Measurements from ENCODE around the gene SIAE. TPM values are rescaled to one million over a fixed set of nuclear protein-coding genes. Genes with fewer than 3 reads are reported as not detected.

SIAE gene
- total RNA-seq, 2 experiments from 2014 or later: 4.5 to 5.6 TPM

- ChIA-PET POLR2A (interaction anchor here (0.6 kb wide), 2 partner anchors 165 to 358 kb away, joined by 3 read pairs; no protein-coding TSS in a partner anchor), CTCF (no interaction called here)
- H3K27me3 ChIP-seq (ENCODE audit: control insufficient read depth in 1 of 2, insufficient read depth in 2 of 2, low read length in 2 of 2): no peaks in the 10 kb centered on the region
- H3K9me3 ChIP-seq (ENCODE audit: control insufficient read depth in 1 of 2, insufficient read depth in 1 of 2, low read length in 2 of 2): no peaks in the 10 kb centered on the region
- Mint-ChIP-seq H3K9me3 (no peaks in the 10 kb centered on the region), H3K27me3 (peaks cover 4% of the 10 kb centered on the region), H3K36me3 (ENCODE audit: low read depth) (no peaks in the 10 kb centered on the region), H3K4me3 (no peak overlapping the region), H3K27ac (peak overlapping the region; percentile 28), H3K4me1 (ENCODE audit: low read depth) (peaks cover 12% of the 10 kb centered on the region)
- peaks cover 3% of the 10 kb centered on the region for H3K4me1 ChIP-seq (ENCODE audit: insufficient read depth, low read length)
- peak in 3 of 14 experiments; percentile 5 to 15 (median 10) for DNase-seq
- H3K27ac ChIP-seq (ENCODE audit: low read depth in 1 of 2, low read length in 2 of 2): no peak overlapping the region
- intact Hi-C loops (cut with DNase I, micrococcal nuclease): no loop called here
- TF ChIP-seq, protein P1, sequence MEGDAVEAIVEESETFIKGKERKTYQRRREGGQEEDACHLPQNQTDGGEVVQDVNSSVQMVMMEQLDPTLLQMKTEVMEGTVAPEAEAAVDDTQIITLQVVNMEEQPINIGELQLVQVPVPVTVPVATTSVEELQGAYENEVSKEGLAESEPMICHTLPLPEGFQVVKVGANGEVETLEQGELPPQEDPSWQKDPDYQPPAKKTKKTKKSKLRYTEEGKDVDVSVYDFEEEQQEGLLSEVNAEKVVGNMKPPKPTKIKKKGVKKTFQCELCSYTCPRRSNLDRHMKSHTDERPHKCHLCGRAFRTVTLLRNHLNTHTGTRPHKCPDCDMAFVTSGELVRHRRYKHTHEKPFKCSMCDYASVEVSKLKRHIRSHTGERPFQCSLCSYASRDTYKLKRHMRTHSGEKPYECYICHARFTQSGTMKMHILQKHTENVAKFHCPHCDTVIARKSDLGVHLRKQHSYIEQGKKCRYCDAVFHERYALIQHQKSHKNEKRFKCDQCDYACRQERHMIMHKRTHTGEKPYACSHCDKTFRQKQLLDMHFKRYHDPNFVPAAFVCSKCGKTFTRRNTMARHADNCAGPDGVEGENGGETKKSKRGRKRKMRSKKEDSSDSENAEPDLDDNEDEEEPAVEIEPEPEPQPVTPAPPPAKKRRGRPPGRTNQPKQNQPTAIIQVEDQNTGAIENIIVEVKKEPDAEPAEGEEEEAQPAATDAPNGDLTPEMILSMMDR (IDR thresholded peaks at IDR 0.05): no peak
- peak; percentile 62 for ATAC-seq (ENCODE audit: poor library complexity)
- H3K4me3 ChIP-seq (ENCODE audit: low read length): no peak overlapping the region
- H3K36me3 ChIP-seq (ENCODE audit: insufficient read depth, low read length): no peaks in the 10 kb centered on the region
Measured at GRCh38 chr11:124612045-124612444, 61.5 kb downstream of the SIAE start.

DNA sequence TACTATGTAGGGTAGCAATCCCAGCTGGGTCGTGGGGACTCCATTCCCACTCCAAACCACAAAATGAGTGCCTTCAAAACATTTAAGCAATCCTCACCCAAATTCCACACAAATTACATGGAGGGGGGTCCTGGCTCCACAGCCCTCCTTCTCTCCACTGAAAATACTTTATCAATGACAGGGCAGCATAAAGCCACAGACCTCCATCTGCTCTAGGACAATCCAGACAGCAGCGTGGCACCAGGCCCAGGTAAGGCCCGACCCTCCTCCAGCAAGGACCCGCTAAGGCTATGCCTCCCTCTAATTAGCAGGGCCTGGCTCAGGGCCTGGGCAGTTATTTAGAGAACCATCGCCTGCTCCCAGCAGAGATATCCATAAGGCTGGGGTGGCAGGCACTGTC lies 62.5 kb downstream of the SIAE start, which contains the start of gene PANX3:
TSS of gene PANX3 (plus strand) at position 365 of the 400 bp plus-strand sequence. CDS start 129 bp downstream, outside the sequence.
- Histone ChIP-seq H3K9me3 (ENCODE audit: control insufficient read depth in 1 of 2, insufficient read depth in 1 of 2, low read length in 2 of 2) (no peaks in the 10 kb centered on the region), H3K36me3 (ENCODE audit: insufficient read depth, low read length) (no peaks in the 10 kb centered on the region), H3K27ac (ENCODE audit: low read depth in 1 of 2, low read length in 2 of 2) (no peak within 1 kb of the TSS), H3K4me3 (ENCODE audit: low read length) (no peak within 1 kb of the TSS), H3K4me1 (ENCODE audit: insufficient read depth, low read length) (peaks cover 3% of the 10 kb centered on the region), H3K27me3 (ENCODE audit: control insufficient read depth in 1 of 2, insufficient read depth in 2 of 2, low read length in 2 of 2) (no peaks in the 10 kb centered on the region)
- Mint-ChIP-seq H3K9me3 (no peaks in the 10 kb centered on the region), H3K27ac (peak within 1 kb of the TSS; percentile 28), H3K4me1 (ENCODE audit: low read depth) (peaks cover 12% of the 10 kb centered on the region), H3K27me3 (peaks cover 4% of the 10 kb centered on the region), H3K36me3 (ENCODE audit: low read depth) (no peaks in the 10 kb centered on the region), H3K4me3 (no peak within 1 kb of the TSS)
- intact Hi-C loops (cut with DNase I, micrococcal nuclease): no loop called here
- ChIA-PET POLR2A (no interaction called here), CTCF (no interaction called here)
- TF ChIP-seq, protein P1 (IDR thresholded peaks at IDR 0.05): no peak
- DNase-seq: no peak
- ATAC-seq (ENCODE audit: poor library complexity): no peak

DNA sequence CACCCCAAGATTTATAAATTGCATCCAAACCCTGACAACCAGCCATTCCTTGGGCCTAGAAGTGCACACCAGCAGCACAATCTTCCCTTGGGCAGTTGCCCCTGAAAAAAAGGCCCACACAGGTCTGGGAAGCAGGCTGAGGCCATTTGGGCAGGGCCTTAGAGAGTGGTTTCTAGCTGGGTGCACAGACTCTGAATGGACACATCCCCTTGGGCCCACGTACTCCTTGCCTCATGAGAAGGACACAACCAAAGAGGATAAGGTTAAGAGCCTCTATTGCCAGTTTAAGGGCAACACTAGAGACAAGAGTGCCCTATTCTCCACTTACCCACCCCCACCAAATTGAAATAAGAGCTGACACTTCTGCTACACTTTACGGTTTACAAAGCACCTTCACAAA lies 63.2 kb downstream of the SIAE start:
- ATAC-seq (ENCODE audit: poor library complexity) (no peak), DNase-seq (no peak)
- TF ChIP-seq, protein P1 (IDR thresholded peaks at IDR 0.05): no peak
- ChIA-PET CTCF (no interaction called here), POLR2A (no interaction called here)
- no peak overlapping the region for H3K4me3 ChIP-seq (ENCODE audit: low read length)
- peaks cover 12% of the 10 kb centered on the region for H3K4me1 Mint-ChIP-seq (ENCODE audit: low read depth)
- no peak overlapping the region for H3K27ac ChIP-seq (ENCODE audit: low read depth in 1 of 2, low read length in 2 of 2)
- H3K27me3 ChIP-seq (ENCODE audit: control insufficient read depth in 1 of 2, insufficient read depth in 2 of 2, low read length in 2 of 2): no peaks in the 10 kb centered on the region
- intact Hi-C loops (cut with DNase I, micrococcal nuclease): no loop called here
- H3K4me1 ChIP-seq (ENCODE audit: insufficient read depth, low read length): peaks cover 3% of the 10 kb centered on the region
- no peaks in the 10 kb centered on the region for H3K9me3 Mint-ChIP-seq
- no peaks in the 10 kb centered on the region for H3K9me3 ChIP-seq (ENCODE audit: control insufficient read depth in 1 of 2, insufficient read depth in 1 of 2, low read length in 2 of 2)
- no peaks in the 10 kb centered on the region for H3K36me3 ChIP-seq (ENCODE audit: insufficient read depth, low read length)
- no peak overlapping the region for H3K4me3 Mint-ChIP-seq
- H3K27ac Mint-ChIP-seq: no peak overlapping the region
- no peaks in the 10 kb centered on the region for H3K36me3 Mint-ChIP-seq (ENCODE audit: low read depth)
- peaks cover 4% of the 10 kb centered on the region for H3K27me3 Mint-ChIP-seq
